Fibroblast of lung (primary cell): ENCODE results near the gene ONECUT3.

ENCODE experiments used
- CTCF ChIP-seq, 2 donors: IDR thresholded peaks in 1 of 2; conservative IDR thresholded peaks in 1 of 2; 1 replicate in 1 of 2; 2 replicates in 1 of 2; pipeline ENCODE4 v1.5.1; 2011 to 2012; ENCODE audit warnings: low read length in 2 of 2, control low read depth in 1 of 2, inconsistent platforms in 1 of 2, low read depth in 1 of 2, mild to moderate bottlenecking in 1 of 2
- EZH2 ChIP-seq: IDR thresholded peaks from 2 replicates; pipeline ENCODE4 v1.5.1; 2012; ENCODE audit warnings: low read length, control low read depth, mild to moderate bottlenecking; ENCODE audit errors: missing control alignments

- TF ChIP-seq CTCF (conservative IDR thresholded peaks at IDR 0.05 in 1 of 2, IDR thresholded peaks at IDR 0.05 in 1 of 2; ENCODE audit: low read depth in 1 of 2, low read length in 2 of 2) (no peak), EZH2 (no peak)
Observed at GRCh38 chr19:1805401-1806183, 52.3 kb downstream of the ONECUT3 start.
